ENCODE measurements around the gene B9D2. TPM values are rescaled to one million over a fixed set of nuclear protein-coding genes. Genes with fewer than 3 reads are reported as not detected.
A peak's percentile ranks its signal among the peaks of the same experiment; 100 is the strongest.

Gene B9D2
- total RNA-seq, 1 experiment from 2014 or later: 10.8 TPM

DNA sequence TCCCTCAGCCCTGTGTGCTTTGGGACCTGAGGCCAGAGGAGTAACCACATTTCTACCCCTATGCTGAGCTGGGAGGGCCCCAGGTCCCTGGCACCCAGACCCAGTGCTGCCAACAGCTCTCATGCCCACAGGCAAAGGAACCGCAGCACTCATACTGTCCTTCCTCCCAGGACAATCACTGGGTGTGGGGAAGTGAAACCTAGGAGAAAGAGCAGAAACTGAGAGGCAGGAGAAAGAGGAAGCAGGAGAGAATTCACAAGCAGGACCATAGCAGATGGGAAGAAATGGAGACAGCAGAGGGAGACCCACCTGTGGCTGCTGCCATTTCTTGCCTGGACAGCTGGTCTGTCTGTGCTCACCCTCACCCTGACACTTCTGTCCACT, 35.1 kb downstream of the B9D2 start:
- TF ChIP-seq, protein P1, sequence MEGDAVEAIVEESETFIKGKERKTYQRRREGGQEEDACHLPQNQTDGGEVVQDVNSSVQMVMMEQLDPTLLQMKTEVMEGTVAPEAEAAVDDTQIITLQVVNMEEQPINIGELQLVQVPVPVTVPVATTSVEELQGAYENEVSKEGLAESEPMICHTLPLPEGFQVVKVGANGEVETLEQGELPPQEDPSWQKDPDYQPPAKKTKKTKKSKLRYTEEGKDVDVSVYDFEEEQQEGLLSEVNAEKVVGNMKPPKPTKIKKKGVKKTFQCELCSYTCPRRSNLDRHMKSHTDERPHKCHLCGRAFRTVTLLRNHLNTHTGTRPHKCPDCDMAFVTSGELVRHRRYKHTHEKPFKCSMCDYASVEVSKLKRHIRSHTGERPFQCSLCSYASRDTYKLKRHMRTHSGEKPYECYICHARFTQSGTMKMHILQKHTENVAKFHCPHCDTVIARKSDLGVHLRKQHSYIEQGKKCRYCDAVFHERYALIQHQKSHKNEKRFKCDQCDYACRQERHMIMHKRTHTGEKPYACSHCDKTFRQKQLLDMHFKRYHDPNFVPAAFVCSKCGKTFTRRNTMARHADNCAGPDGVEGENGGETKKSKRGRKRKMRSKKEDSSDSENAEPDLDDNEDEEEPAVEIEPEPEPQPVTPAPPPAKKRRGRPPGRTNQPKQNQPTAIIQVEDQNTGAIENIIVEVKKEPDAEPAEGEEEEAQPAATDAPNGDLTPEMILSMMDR (conservative IDR thresholded peaks at IDR 0.05): no peak
- TF ChIP-seq EZH2 (IDR thresholded peaks at IDR 0.05; ENCODE audit: low read depth): no peak
- Histone ChIP-seq H3K9me2 (ENCODE audit: insufficient read depth) (no peaks in the 10 kb centered on the region), H2AFZ (no peak overlapping the region), H3K79me2 (ENCODE audit: low read depth) (no peaks in the 10 kb centered on the region), H3K4me1 (replicated peaks; ENCODE audit: insufficient read depth) (peaks cover 16% of the 10 kb centered on the region), H3K4me2 (no peak overlapping the region), H3F3A (ENCODE audit: insufficient read depth, low read depth) (peaks cover 17% of the 10 kb centered on the region), H3K27me3 (ENCODE audit: insufficient read depth, low read depth) (no peaks in the 10 kb centered on the region), H3K36me3 (ENCODE audit: low read depth) (no peaks in the 10 kb centered on the region), H3K4me3 (no peak overlapping the region), H4K20me1 (ENCODE audit: insufficient read depth) (no peaks in the 10 kb centered on the region), H3K27ac (0 out of 2 replicates have a peak overlapping the region, but pooled peaks have one; percentile 14), H3K9me3 (ENCODE audit: insufficient read depth, low read depth) (no peaks in the 10 kb centered on the region)
- intact Hi-C loops (cut with micrococcal nuclease; ENCODE audit: unreplicated experiment): loop anchor here (10.0 kb wide), 1 partner anchor 246 kb away; the partner anchor contains the start of gene CEACAM21
- ChIA-PET CTCF (no interaction called here), POLR2A (ENCODE audit: unreplicated experiment) (no interaction called here)
- no TSS peak for BruUV-seq (replicated peaks)
- DNase-seq: no peak

- BruUV-seq (replicated peaks): no TSS peak
- H3K9me3 ChIP-seq (ENCODE audit: insufficient read depth, low read depth): no peaks in the 10 kb centered on the region
- no peaks in the 10 kb centered on the region for H3K9me2 ChIP-seq (ENCODE audit: insufficient read depth)
- intact Hi-C loops (cut with micrococcal nuclease; ENCODE audit: unreplicated experiment): loop anchor here (10.0 kb wide), 1 partner anchor 247 kb away; the partner anchor contains the start of gene CEACAM21
- peaks cover 17% of the 10 kb centered on the region for H3F3A ChIP-seq (ENCODE audit: insufficient read depth, low read depth)
- no peaks in the 10 kb centered on the region for H4K20me1 ChIP-seq (ENCODE audit: insufficient read depth)
- H2AFZ ChIP-seq: no peak overlapping the region
- H3K36me3 ChIP-seq (ENCODE audit: low read depth): no peaks in the 10 kb centered on the region
- ChIA-PET CTCF (interaction anchor here (0.5 kb wide), 1 partner anchor 124 kb away, joined by 6 read pairs; no protein-coding TSS in a partner anchor), POLR2A (ENCODE audit: unreplicated experiment) (interaction anchor here (0.5 kb wide), 1 partner anchor 16 kb away, joined by 3 read pairs; no protein-coding TSS in a partner anchor)
- H3K27me3 ChIP-seq (ENCODE audit: insufficient read depth, low read depth): no peaks in the 10 kb centered on the region
- TF ChIP-seq EZH2 (IDR thresholded peaks at IDR 0.05; ENCODE audit: low read depth): no peak
- TF ChIP-seq, protein P1 (conservative IDR thresholded peaks at IDR 0.05): no peak
- H3K4me3 ChIP-seq: no peak overlapping the region
- no peak for DNase-seq
- 0 out of 2 replicates have a peak overlapping the region, but pooled peaks have one; percentile 14 for H3K27ac ChIP-seq
- no peaks in the 10 kb centered on the region for H3K79me2 ChIP-seq (ENCODE audit: low read depth)
- peaks cover 16% of the 10 kb centered on the region for H3K4me1 ChIP-seq (replicated peaks; ENCODE audit: insufficient read depth)
- peak overlapping the region; percentile 60 for H3K4me2 ChIP-seq
Measured at GRCh38 chr19:41328157-41328841, 35.6 kb downstream of the B9D2 start.

DNA sequence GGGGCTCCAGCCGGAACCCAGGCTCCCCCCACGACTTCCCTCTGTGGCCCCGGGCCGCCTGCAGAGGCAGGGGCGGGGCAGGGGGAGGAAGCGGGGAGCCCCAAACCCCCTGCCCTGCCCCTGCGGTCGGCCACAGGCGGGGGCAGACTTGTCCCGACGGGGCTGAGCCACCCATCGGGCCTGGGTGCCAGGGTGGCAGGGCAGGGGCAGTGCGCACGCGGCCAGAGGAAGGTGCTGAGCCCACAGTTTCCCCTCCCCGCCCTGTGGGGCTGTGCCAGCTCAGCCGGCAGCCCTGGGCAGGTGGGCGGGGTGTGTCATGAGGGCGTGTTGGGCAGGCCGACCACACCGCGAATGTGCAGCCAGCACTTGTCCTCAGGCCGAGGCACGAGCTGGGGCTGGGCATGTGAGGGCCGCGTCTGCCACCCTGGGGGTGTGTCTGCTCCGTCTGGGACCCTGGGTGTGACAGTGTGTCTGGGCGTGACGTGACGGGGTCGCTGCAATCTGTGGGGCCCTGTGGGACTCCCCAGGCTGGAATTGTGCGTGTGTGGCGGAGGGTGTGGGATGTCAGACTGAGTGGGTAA, 36.3 kb downstream of the B9D2 start:
- H3F3A ChIP-seq (ENCODE audit: insufficient read depth, low read depth): peaks cover 23% of the 10 kb centered on the region
- peaks cover 16% of the 10 kb centered on the region for H3K4me1 ChIP-seq (replicated peaks; ENCODE audit: insufficient read depth)
- H3K4me3 ChIP-seq: peak overlapping the region; percentile 30; the same call in 1 of the 2 replicates
- no peaks in the 10 kb centered on the region for H3K36me3 ChIP-seq (ENCODE audit: low read depth)
- ChIA-PET CTCF (interaction anchor here (0.5 kb wide), 1 partner anchor 124 kb away, joined by 6 read pairs; no protein-coding TSS in a partner anchor), POLR2A (ENCODE audit: unreplicated experiment) (interaction anchor here (0.5 kb wide), 2 partner anchors 36 to 64 kb away, joined by 5 to 22 read pairs; partner anchors contain the start of gene B9D2)
- intact Hi-C loops (cut with micrococcal nuclease; ENCODE audit: unreplicated experiment): loop anchor here (2.0 to 10.0 kb wide), 2 partner anchors 25 to 247 kb away; partner anchors contain the start of genes CEACAM21 and TGFB1
- no peaks in the 10 kb centered on the region for H3K9me2 ChIP-seq (ENCODE audit: insufficient read depth)
- TF ChIP-seq, protein P1 (conservative IDR thresholded peaks at IDR 0.05): no peak
- TF ChIP-seq EZH2 (IDR thresholded peaks at IDR 0.05; ENCODE audit: low read depth): no peak
- H3K9me3 ChIP-seq (ENCODE audit: insufficient read depth, low read depth): no peaks in the 10 kb centered on the region
- H3K4me2 ChIP-seq: peak overlapping the region; percentile 60
- H2AFZ ChIP-seq: no peak overlapping the region
- H4K20me1 ChIP-seq (ENCODE audit: insufficient read depth): no peaks in the 10 kb centered on the region
- H3K79me2 ChIP-seq (ENCODE audit: low read depth): no peaks in the 10 kb centered on the region
- no peaks in the 10 kb centered on the region for H3K27me3 ChIP-seq (ENCODE audit: insufficient read depth, low read depth)
- H3K27ac ChIP-seq: no peak overlapping the region
- BruUV-seq (replicated peaks): no TSS peak
- DNase-seq: peak; percentile 65 to 92
